Duodenal mucosa (tissue), 2 donors: ENCODE data around the gene URI1.
"Not testable (repeated sequence)": the region's sequence is repeated elsewhere in the genome, so short reads cannot be mapped to it uniquely, and the experiment has no call there.

Experiments
- H3K27ac ChIP-seq: one replicate; pipeline ENCODE4 v1.7.0; 2013; ENCODE audit warnings: low read depth, low read length
- H3K27me3 ChIP-seq, 2 donors: one replicate each; pipeline ENCODE4 v1.7.0; 2013; ENCODE audit warnings: low read length in 2 of 2, control low read depth in 1 of 2; ENCODE audit not compliant: insufficient read depth in 2 of 2, control insufficient read depth in 1 of 2
- H3K36me3 ChIP-seq, 2 donors: one replicate each; pipeline ENCODE4 v1.7.0; 2013; ENCODE audit warnings: low read length in 2 of 2, control low read depth in 1 of 2; ENCODE audit not compliant: insufficient read depth in 2 of 2, control insufficient read depth in 1 of 2
- H3K4me1 ChIP-seq, 2 donors: one replicate each; pipeline ENCODE4 v1.7.0; 2013; ENCODE audit warnings: low read length in 2 of 2, control low read depth in 1 of 2; ENCODE audit not compliant: insufficient read depth in 2 of 2, control insufficient read depth in 1 of 2
- H3K4me3 ChIP-seq, 2 donors: one replicate each; pipeline ENCODE4 v1.7.0; 2013; ENCODE audit warnings: low read length in 2 of 2, low read depth in 1 of 2
- H3K9ac ChIP-seq, 2 donors: one replicate each; pipeline ENCODE4 v1.7.0; 2013; ENCODE audit warnings: low read length in 2 of 2, low read depth in 1 of 2
- H3K9me3 ChIP-seq, 2 donors: one replicate each; pipeline ENCODE4 v1.7.0; 2013; ENCODE audit warnings: low read length in 2 of 2, control low read depth in 1 of 2; ENCODE audit not compliant: control insufficient read depth in 1 of 2

URI1 gene

GRCh38 chr19:29952177-29952576 is 10.1 kb downstream of the URI1 start:
- Histone ChIP-seq H3K27ac (no peak overlapping the region), H3K4me3 (no peak overlapping the region), H3K36me3 (peaks cover 0 to 6% of the 10 kb centered on the region in 2 donors), H3K9ac (no peak overlapping the region), H3K4me1 (peaks cover 0 to under 1% of the 10 kb centered on the region in 2 donors), H3K27me3 (no peaks in the 10 kb centered on the region), H3K9me3 (no peaks in the 10 kb centered on the region)

DNA sequence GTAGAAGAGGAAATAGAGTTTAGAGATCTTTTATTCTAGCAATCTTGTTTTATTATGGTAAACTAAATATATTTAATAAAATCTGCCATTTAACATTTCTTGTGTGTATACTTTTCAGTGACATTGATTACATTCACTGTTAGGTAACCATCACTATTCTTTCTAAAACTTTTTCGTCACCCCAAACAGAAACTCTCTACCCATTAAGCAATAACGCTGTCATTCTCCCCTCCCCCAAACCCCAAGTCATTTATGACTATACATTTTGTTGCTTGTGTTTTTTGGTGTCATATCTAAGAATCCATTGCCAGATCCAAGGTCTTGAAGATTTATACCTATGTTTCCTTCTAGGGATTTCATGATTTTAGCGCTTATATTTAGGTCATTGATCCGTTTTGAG is 10.6 kb downstream of the URI1 start:
- peaks cover 0 to 6% of the 10 kb centered on the region in 2 donors for H3K36me3 ChIP-seq
- no peak overlapping the region for H3K9ac ChIP-seq
- H3K27ac ChIP-seq: no peak overlapping the region
- no peak overlapping the region for H3K4me3 ChIP-seq
- H3K9me3 ChIP-seq: no peaks in the 10 kb centered on the region
- H3K4me1 ChIP-seq: no peaks in the 10 kb centered on the region
- H3K27me3 ChIP-seq: no peaks in the 10 kb centered on the region

DNA sequence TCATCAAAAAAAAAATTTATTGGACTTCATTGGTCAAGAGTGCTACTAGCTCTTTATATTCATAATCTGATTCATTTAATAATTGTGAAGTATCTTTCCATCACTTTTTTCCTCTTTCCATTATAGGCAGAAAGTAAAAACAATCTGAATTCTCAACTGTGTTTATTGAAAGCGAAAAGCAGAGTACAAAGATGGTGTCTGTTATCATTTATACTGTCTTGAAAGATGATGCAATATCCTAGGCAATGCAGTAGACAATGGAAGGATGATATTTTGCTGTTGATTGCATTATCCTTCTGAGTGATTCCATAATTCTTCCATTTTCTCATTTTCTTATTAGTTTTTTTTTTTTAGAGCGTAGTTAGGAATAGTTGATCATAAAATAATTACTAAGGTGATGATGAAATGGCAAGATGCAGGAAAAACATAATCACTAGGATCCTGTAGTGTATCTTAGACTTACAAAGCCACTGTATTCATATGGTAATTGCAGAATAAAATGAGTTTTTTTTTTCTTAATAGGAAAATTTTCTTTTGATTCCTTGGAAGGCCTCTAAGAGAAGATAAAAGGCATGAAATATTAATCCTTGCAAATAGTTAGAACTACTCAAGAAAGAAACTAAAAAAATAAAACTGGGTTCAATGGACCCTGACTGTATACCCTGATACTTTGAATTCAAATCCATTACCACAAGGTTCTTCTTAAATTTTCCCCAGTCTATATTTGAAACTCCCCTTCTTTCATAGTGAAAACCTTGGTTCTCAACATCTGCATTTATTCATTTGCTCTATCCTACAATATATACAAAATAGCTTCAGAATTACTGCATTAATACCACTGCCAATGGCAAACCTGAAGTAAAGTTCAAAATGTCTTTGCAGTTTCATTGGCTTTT is 11.6 kb downstream of the URI1 start:
- Histone ChIP-seq H3K9ac (no peak overlapping the region), H3K36me3 (peaks cover 0 to 6% of the 10 kb centered on the region in 2 donors), H3K9me3 (no peaks in the 10 kb centered on the region), H3K4me1 (no peaks in the 10 kb centered on the region), H3K27me3 (no peaks in the 10 kb centered on the region), H3K4me3 (no peak overlapping the region), H3K27ac (no peak overlapping the region)

GRCh38 chr19:29956855-29957254 is 14.8 kb downstream of the URI1 start:
- no peak overlapping the region for H3K9ac ChIP-seq
- H3K4me3 ChIP-seq: no peak overlapping the region
- no peaks in the 10 kb centered on the region for H3K9me3 ChIP-seq
- no peaks in the 10 kb centered on the region for H3K27me3 ChIP-seq
- H3K27ac ChIP-seq: no peak overlapping the region
- H3K36me3 ChIP-seq: no peaks in the 10 kb centered on the region
- H3K4me1 ChIP-seq: no peaks in the 10 kb centered on the region

GRCh38 chr19:29961311-29961710 is 19.3 kb downstream of the URI1 start:
- no peak overlapping the region for H3K9ac ChIP-seq
- no peak overlapping the region for H3K27ac ChIP-seq
- H3K27me3 ChIP-seq: no peaks in the 10 kb centered on the region
- H3K36me3 ChIP-seq: no peaks in the 10 kb centered on the region
- no peaks in the 10 kb centered on the region for H3K9me3 ChIP-seq
- no peak overlapping the region for H3K4me3 ChIP-seq
- H3K4me1 ChIP-seq: peaks cover 0 to 8% of the 10 kb centered on the region in 2 donors

DNA sequence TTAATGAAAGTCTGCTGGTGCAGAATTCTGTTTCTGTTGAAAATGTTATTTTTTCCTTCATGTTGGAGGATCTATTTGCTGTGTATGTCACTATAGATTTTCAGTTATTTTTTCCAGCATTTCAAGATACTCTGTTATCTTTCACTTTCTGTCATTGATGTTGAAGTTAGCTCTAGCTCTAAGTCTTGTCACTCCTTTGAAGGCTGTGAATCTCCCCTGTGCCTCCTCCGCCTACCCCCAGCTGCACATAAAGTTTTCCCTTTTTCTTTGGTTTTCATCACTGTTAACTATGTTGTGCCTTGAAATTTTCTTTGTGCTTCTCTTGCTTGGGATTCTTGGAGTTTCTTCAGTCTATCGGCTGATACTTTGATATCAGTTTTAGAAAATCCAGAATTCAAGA is 20.8 kb downstream of the URI1 start:
- Histone ChIP-seq H3K9ac (no peak overlapping the region), H3K36me3 (no peaks in the 10 kb centered on the region), H3K27ac (no peak overlapping the region), H3K4me3 (no peak overlapping the region), H3K4me1 (peaks cover 0 to 21% of the 10 kb centered on the region in 2 donors), H3K27me3 (no peaks in the 10 kb centered on the region), H3K9me3 (no peaks in the 10 kb centered on the region)

DNA sequence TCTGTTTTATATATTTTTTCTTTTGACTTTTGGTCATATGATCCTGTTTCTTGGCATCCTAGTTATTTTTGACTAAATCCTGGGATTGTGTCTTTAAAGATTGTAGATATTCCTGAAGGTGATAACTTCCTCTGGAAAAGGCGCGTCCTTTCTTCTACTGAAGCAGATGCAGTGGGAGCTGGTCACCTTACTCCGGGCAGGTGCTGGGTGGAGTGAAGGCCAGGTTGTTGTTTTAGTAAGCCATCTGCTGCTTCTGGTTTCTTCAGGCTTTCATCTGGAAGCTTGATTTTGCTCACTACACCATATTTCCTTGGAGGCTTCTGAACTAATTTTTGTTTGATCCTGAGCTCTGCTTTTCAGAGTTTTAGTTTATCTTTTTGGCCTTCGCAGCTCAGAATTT is 21.5 kb downstream of the URI1 start:
- H3K4me3 ChIP-seq: no peak overlapping the region
- H3K9ac ChIP-seq: no peak overlapping the region
- no peaks in the 10 kb centered on the region for H3K36me3 ChIP-seq
- H3K9me3 ChIP-seq: no peaks in the 10 kb centered on the region
- peaks cover 0 to 22% of the 10 kb centered on the region in 2 donors for H3K4me1 ChIP-seq
- H3K27me3 ChIP-seq: no peaks in the 10 kb centered on the region
- no peak overlapping the region for H3K27ac ChIP-seq

- Histone ChIP-seq H3K4me1 (peaks cover 0 to 22% of the 10 kb centered on the region in 2 donors), H3K36me3 (no peaks in the 10 kb centered on the region), H3K27ac (no peak overlapping the region), H3K4me3 (no peak overlapping the region), H3K9me3 (no peaks in the 10 kb centered on the region), H3K9ac (no peak overlapping the region), H3K27me3 (no peaks in the 10 kb centered on the region)
Measured at GRCh38 chr19:29964171-29964570, 22.1 kb downstream of the URI1 start.

GRCh38 chr19:29965492-29965891 is 23.5 kb downstream of the URI1 start:
- no peaks in the 10 kb centered on the region for H3K27me3 ChIP-seq
- no peaks in the 10 kb centered on the region for H3K36me3 ChIP-seq
- no peak overlapping the region for H3K4me3 ChIP-seq
- no peak overlapping the region for H3K27ac ChIP-seq
- peaks cover 0 to 22% of the 10 kb centered on the region in 2 donors for H3K4me1 ChIP-seq
- H3K9ac ChIP-seq: no peak overlapping the region
- no peaks in the 10 kb centered on the region for H3K9me3 ChIP-seq

- not testable (repeated sequence) for H3K27ac ChIP-seq, H3K9ac ChIP-seq, H3K27me3 ChIP-seq, H3K9me3 ChIP-seq, H3K4me3 ChIP-seq, H3K36me3 ChIP-seq
- H3K4me1 ChIP-seq: peaks cover 0 to 22% of the 10 kb centered on the region in 2 donors
Measured at GRCh38 chr19:29966142-29966541, 24.1 kb downstream of the URI1 start.
